ENCODE data around the gene C2CD4A.
A peak's percentile ranks its signal among the peaks of the same experiment; 100 is the strongest.
"Not testable (repeated sequence)": the region's sequence is repeated elsewhere in the genome, so short reads cannot be mapped to it uniquely, and the experiment has no call there.

The C2CD4A gene

GRCh38 chr15:62066663-62067447, at the start of gene C2CD4A:
C2CD4A (plus strand) TSS chr15:62066977; CDS start chr15:62067614, 637 bp downstream.
- peak; percentile 53 for DNase-seq

GRCh38 chr15:62020576-62021160, 46.1 kb upstream of the C2CD4A start:
- DNase-seq, result no peak

- no peak for DNase-seq
These were observed 44.7 kb upstream of the C2CD4A start for GRCh38 chr15:62021991-62022600.

- no peak for DNase-seq
These were observed 40.1 kb upstream of the C2CD4A start for GRCh38 chr15:62026487-62027262.

- DNase-seq, result no peak
These were observed 39.6 kb upstream of the C2CD4A start for GRCh38 chr15:62027263-62027565.

GRCh38 chr15:62027916-62028315, 38.9 kb upstream of the C2CD4A start:
- no peak for DNase-seq

GRCh38 chr15:62035256-62035924, 31.4 kb upstream of the C2CD4A start:
- DNase-seq, result no peak

GRCh38 chr15:62046078-62046743, 20.6 kb upstream of the C2CD4A start:
- no peak for DNase-seq

- DNase-seq, result no peak
These were observed 19.4 kb upstream of the C2CD4A start for GRCh38 chr15:62047282-62047827.

- not testable (repeated sequence) for DNase-seq
These were observed 18.5 kb upstream of the C2CD4A start for GRCh38 chr15:62048254-62048653.

GRCh38 chr15:62050115-62050514, 16.7 kb upstream of the C2CD4A start:
- DNase-seq, result no peak

- DNase-seq, result no peak
These were observed 15.6 kb upstream of the C2CD4A start for GRCh38 chr15:62051166-62051565.

GRCh38 chr15:62052713-62053112, 14.1 kb upstream of the C2CD4A start:
- no peak for DNase-seq

- no peak for DNase-seq
These were observed 13.2 kb upstream of the C2CD4A start for GRCh38 chr15:62053439-62054085.

- no peak for DNase-seq
These were observed 11.8 kb upstream of the C2CD4A start for GRCh38 chr15:62054979-62055378.

- no peak for DNase-seq
These were observed 9.3 kb upstream of the C2CD4A start for GRCh38 chr15:62057341-62057980.

- no peak for DNase-seq
These were observed 8.3 kb upstream of the C2CD4A start for GRCh38 chr15:62058327-62059028.

GRCh38 chr15:62059108-62059815, 7.5 kb upstream of the C2CD4A start:
- no peak for DNase-seq

- no peak for DNase-seq
These were observed 7.0 kb upstream of the C2CD4A start for GRCh38 chr15:62059816-62060112.
